ENCODE measurements around the gene SAMD4A. TPM values are rescaled to one million over a fixed set of nuclear protein-coding genes. Genes with fewer than 3 reads are reported as not detected.
"Not testable (repeated sequence)": the region's sequence is repeated elsewhere in the genome, so short reads cannot be mapped to it uniquely, and the experiment has no call there.

The SAMD4A gene
- total and polyA plus RNA-seq, 2 donors (not counting 1 experiment from before 2014, with no cell fraction given) = 9.3 to 39.8 TPM

DNA sequence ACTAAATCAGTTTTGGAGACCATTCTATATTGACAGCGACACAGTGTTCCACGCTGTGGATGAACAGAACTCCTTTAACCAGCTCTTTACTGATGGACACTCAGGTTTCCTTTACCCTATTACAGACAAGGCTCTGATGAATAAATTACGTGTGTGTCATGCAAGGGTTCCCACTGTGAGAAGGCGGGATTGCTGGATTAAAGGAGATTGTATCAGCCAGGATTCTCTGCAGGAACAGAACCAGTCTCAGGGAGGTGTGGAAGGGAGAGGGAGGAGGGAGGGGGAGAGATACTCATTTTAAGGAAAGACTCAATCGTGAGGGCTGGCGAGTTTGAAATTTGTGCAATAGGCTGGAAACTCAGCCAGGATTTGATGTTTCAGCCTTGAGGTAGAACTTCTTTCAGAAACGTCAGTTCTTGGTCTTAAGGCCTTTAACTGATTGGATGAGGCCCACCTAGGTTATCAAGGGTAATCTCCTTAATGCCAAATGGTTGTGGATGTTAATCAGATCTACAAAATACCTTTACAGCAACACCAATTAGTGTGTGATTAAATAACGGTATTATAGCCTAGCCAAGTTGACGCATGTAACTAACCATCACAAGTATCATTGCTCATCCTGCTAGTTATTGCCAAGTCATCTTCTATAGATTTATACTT is 231.7 kb downstream of the SAMD4A start:
- Histone ChIP-seq H3K9me3 (ENCODE audit: control insufficient read depth, insufficient read depth, low read depth, low read length) (no peaks in the 10 kb centered on the region), H3K9ac (ENCODE audit: insufficient read depth, low read length) (no peak overlapping the region), H4K20me1 (ENCODE audit: control insufficient read depth, extremely low read depth, insufficient read depth, low read length) (no peaks in the 10 kb centered on the region), H3K4me1 (ENCODE audit: control insufficient read depth, extremely low read depth, insufficient read depth, low read length) (no peaks in the 10 kb centered on the region), H3K4me3 (replicated peaks in 1 of 4; ENCODE audit: control extremely low read depth in 1 of 4, insufficient read depth in 1 of 4, low read depth in 3 of 4, low read length in 4 of 4) (no peak overlapping the region), H3K27me3 (ENCODE audit: control insufficient read depth, insufficient read depth, low read length) (no peaks in the 10 kb centered on the region), H3K36me3 (ENCODE audit: control insufficient read depth, insufficient read depth, low read length) (no peaks in the 10 kb centered on the region), H3K79me2 (ENCODE audit: control insufficient read depth, insufficient read depth, low read length) (no peaks in the 10 kb centered on the region), H3K27ac (ENCODE audit: insufficient read depth, low read length) (no peak overlapping the region), H3K4me2 (ENCODE audit: extremely low read depth, insufficient read depth, low read length) (no peak overlapping the region), H2AFZ (ENCODE audit: low read length) (no peak overlapping the region)
- no peak for TF ChIP-seq EZH2 (IDR thresholded peaks at IDR 0.05; ENCODE audit: low read length, missing control alignments)
- TF ChIP-seq, protein P1, sequence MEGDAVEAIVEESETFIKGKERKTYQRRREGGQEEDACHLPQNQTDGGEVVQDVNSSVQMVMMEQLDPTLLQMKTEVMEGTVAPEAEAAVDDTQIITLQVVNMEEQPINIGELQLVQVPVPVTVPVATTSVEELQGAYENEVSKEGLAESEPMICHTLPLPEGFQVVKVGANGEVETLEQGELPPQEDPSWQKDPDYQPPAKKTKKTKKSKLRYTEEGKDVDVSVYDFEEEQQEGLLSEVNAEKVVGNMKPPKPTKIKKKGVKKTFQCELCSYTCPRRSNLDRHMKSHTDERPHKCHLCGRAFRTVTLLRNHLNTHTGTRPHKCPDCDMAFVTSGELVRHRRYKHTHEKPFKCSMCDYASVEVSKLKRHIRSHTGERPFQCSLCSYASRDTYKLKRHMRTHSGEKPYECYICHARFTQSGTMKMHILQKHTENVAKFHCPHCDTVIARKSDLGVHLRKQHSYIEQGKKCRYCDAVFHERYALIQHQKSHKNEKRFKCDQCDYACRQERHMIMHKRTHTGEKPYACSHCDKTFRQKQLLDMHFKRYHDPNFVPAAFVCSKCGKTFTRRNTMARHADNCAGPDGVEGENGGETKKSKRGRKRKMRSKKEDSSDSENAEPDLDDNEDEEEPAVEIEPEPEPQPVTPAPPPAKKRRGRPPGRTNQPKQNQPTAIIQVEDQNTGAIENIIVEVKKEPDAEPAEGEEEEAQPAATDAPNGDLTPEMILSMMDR (conservative IDR thresholded peaks at IDR 0.05 in 1 of 2, IDR thresholded peaks at IDR 0.05 in 1 of 2; ENCODE audit: low read depth in 1 of 2, low read length in 2 of 2) = no peak
- no peak for DNase-seq (ENCODE audit: low read depth in 2 of 2)

DNA sequence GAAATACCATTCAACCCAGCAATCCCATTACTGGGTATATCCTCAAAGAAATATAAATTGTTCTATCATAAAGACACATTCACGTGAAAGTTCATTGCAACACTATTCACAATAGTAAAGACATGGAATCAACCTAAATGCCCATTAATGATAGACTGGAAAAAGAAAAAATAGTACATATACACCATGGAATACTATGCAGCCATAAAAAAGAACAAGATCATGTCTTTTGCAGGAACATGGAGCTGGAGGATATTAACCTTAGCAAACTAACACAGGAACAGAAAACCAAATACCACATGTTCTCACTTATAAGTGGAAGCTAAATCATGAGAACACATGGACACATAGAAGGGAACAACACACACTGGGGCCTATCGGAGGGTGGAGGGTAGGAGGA is 234.6 kb downstream of the SAMD4A start:
- not testable (repeated sequence) for H3K9me3 ChIP-seq (ENCODE audit: control insufficient read depth, insufficient read depth, low read depth, low read length); DNase-seq (ENCODE audit: low read depth in 2 of 2); H4K20me1 ChIP-seq (ENCODE audit: control insufficient read depth, extremely low read depth, insufficient read depth, low read length)

DNA sequence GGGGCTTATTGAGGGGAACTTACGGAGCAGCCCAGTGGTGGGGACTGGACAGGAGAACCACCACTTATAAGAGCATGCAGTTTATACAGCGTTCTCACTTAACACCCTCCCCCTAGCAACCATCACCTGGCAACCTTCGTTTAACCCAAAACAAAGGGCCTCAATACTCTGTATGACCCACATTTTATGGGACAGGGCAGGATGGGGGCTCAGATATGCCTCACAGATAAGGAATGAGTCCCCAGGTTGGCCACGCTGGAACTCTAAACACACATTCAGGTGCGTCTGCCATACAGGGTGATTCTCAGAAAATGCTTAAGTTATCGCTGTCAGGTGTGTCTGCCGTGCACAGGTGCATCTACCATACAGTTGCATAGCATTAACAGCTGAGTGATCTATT is 236.5 kb downstream of the SAMD4A start:
- no peak overlapping the region for H2AFZ ChIP-seq (ENCODE audit: low read length)
- H3K4me3 ChIP-seq (replicated peaks in 1 of 4; ENCODE audit: control extremely low read depth in 1 of 4, insufficient read depth in 1 of 4, low read depth in 3 of 4, low read length in 4 of 4) = no peak overlapping the region
- no peaks in the 10 kb centered on the region for H3K4me1 ChIP-seq (ENCODE audit: control insufficient read depth, extremely low read depth, insufficient read depth, low read length)
- no peaks in the 10 kb centered on the region for H3K9me3 ChIP-seq (ENCODE audit: control insufficient read depth, insufficient read depth, low read depth, low read length)
- H3K27me3 ChIP-seq (ENCODE audit: control insufficient read depth, insufficient read depth, low read length) = peaks cover 3% of the 10 kb centered on the region
- no peak overlapping the region for H3K4me2 ChIP-seq (ENCODE audit: extremely low read depth, insufficient read depth, low read length)
- H3K27ac ChIP-seq (ENCODE audit: insufficient read depth, low read length) = no peak overlapping the region
- H3K79me2 ChIP-seq (ENCODE audit: control insufficient read depth, insufficient read depth, low read length) = no peaks in the 10 kb centered on the region
- TF ChIP-seq, protein P1 (conservative IDR thresholded peaks at IDR 0.05 in 1 of 2, IDR thresholded peaks at IDR 0.05 in 1 of 2; ENCODE audit: low read depth in 1 of 2, low read length in 2 of 2) = no peak
- H3K9ac ChIP-seq (ENCODE audit: insufficient read depth, low read length) = no peak overlapping the region
- H3K36me3 ChIP-seq (ENCODE audit: control insufficient read depth, insufficient read depth, low read length) = no peaks in the 10 kb centered on the region
- no peak for DNase-seq (ENCODE audit: low read depth in 2 of 2)
- no peaks in the 10 kb centered on the region for H4K20me1 ChIP-seq (ENCODE audit: control insufficient read depth, extremely low read depth, insufficient read depth, low read length)

More for the DNA sequence above, 234.6 kb downstream of the SAMD4A start:
- not testable (repeated sequence) for H3K9ac ChIP-seq (ENCODE audit: insufficient read depth, low read length); H3K27me3 ChIP-seq (ENCODE audit: control insufficient read depth, insufficient read depth, low read length); H3K4me1 ChIP-seq (ENCODE audit: control insufficient read depth, extremely low read depth, insufficient read depth, low read length); H3K27ac ChIP-seq (ENCODE audit: insufficient read depth, low read length); H3K79me2 ChIP-seq (ENCODE audit: control insufficient read depth, insufficient read depth, low read length); H3K4me3 ChIP-seq (replicated peaks in 1 of 4; ENCODE audit: control extremely low read depth in 1 of 4, insufficient read depth in 1 of 4, low read depth in 3 of 4, low read length in 4 of 4); H2AFZ ChIP-seq (ENCODE audit: low read length); H3K4me2 ChIP-seq (ENCODE audit: extremely low read depth, insufficient read depth, low read length); H3K36me3 ChIP-seq (ENCODE audit: control insufficient read depth, insufficient read depth, low read length)

Measured in fibroblast of lung (primary cell).